Peyer's patch (tissue), 4 donors: ENCODE data around the gene PLEKHA7.

ENCODE experiments used
- POLR2A ChIP-seq, 2 donors: fragments of 450-650 bp; IDR thresholded peaks; one replicate each; pipeline ENCODE4 v1.5.1; 2017; ENCODE audit warnings: antibody characterized with exemption in 2 of 2, mild to moderate bottlenecking in 2 of 2, moderate library complexity in 2 of 2
- TF ChIP-seq, protein P1 (sequence below), 6 experiments: fragments of 450-650 bp in 4 of 6; fragments of 200-600 bp in 2 of 6; sonication (generic) in 1 of 6; IDR thresholded peaks; one replicate each; pipeline ENCODE4 v1.5.1; 2017 to 2019; ENCODE audit warnings: antibody characterized with exemption in 6 of 6, mild to moderate bottlenecking in 3 of 6, moderate library complexity in 1 of 6

DNA sequence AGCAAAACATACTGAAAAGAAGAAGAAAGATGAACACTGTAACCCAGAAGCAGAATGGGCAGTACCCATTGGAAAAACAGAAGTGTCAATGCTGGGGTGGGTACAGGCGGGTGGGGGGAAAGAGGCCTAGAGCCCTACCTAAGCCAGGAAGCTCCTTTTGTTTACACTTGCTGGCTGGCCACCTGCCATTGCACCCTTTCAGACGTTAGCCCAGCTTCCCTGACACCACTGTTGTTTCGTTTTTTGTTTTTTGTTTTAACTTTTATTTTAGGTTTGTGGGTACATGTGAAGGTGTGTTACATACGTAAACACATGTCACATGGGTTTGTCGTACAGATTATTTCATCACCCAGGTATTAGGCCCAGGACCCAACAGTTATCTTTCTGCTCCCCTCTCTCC is 55.4 kb downstream of the PLEKHA7 start:
- TF ChIP-seq, protein P1, sequence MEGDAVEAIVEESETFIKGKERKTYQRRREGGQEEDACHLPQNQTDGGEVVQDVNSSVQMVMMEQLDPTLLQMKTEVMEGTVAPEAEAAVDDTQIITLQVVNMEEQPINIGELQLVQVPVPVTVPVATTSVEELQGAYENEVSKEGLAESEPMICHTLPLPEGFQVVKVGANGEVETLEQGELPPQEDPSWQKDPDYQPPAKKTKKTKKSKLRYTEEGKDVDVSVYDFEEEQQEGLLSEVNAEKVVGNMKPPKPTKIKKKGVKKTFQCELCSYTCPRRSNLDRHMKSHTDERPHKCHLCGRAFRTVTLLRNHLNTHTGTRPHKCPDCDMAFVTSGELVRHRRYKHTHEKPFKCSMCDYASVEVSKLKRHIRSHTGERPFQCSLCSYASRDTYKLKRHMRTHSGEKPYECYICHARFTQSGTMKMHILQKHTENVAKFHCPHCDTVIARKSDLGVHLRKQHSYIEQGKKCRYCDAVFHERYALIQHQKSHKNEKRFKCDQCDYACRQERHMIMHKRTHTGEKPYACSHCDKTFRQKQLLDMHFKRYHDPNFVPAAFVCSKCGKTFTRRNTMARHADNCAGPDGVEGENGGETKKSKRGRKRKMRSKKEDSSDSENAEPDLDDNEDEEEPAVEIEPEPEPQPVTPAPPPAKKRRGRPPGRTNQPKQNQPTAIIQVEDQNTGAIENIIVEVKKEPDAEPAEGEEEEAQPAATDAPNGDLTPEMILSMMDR (IDR thresholded peaks at IDR 0.05) = no peak
- no peak for TF ChIP-seq POLR2A (IDR thresholded peaks at IDR 0.05)
